ENCODE measurements around the gene TRIM8.

DNA sequence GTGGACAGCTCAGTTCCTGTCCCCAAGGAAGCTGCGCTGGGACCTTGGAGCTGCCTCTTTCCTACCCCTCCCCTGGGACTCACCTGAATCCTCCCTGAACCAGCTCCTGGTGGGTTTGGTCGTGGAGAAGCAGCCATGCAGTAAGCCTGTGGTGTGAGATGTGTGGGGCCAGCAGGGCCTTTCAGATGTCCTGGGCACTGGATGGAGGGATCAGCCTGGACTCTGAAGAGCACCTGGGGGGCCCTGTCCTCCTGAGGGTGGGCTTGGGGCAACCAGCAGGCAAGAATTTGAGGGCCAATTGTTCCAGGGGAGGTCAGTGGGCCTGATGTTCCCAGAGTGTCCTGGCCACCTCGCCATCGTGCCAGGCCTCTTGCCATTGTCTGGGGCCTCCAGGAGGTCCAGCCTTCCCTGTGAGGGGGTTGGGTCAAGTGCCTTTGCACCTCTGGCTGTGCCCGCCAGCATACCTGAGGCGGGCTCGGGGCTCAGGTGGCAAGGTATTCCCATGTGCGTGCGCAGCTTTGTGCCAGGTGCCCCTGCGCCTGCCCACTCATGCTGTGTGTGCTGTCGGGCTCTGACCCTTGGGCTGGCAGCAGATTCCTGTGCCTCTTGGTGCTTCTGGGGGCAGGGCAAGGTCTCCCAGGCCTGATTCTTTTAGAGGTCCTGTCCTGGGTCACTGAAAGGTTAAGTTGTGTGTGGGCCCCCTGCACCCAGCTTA, 7.3 kb downstream of the TRIM8 start:
- TF ChIP-seq, protein P1, sequence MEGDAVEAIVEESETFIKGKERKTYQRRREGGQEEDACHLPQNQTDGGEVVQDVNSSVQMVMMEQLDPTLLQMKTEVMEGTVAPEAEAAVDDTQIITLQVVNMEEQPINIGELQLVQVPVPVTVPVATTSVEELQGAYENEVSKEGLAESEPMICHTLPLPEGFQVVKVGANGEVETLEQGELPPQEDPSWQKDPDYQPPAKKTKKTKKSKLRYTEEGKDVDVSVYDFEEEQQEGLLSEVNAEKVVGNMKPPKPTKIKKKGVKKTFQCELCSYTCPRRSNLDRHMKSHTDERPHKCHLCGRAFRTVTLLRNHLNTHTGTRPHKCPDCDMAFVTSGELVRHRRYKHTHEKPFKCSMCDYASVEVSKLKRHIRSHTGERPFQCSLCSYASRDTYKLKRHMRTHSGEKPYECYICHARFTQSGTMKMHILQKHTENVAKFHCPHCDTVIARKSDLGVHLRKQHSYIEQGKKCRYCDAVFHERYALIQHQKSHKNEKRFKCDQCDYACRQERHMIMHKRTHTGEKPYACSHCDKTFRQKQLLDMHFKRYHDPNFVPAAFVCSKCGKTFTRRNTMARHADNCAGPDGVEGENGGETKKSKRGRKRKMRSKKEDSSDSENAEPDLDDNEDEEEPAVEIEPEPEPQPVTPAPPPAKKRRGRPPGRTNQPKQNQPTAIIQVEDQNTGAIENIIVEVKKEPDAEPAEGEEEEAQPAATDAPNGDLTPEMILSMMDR (IDR thresholded peaks at IDR 0.05), result no peak
- TF ChIP-seq EZH2 (IDR thresholded peaks at IDR 0.05; ENCODE audit: borderline replicate concordance, insufficient read depth, low read depth, low read length, poor library complexity, severe bottlenecking), result no peak
